SK-N-SH (cell line): Measurements from ENCODE around the gene NUP133. TPM values are rescaled to one million over a fixed set of nuclear protein-coding genes. Genes with fewer than 3 reads are reported as not detected.

Experiments used
- CTCF ChIA-PET: fragments of 300-600, 350-600 bp; formaldehyde crosslinking; extraction: SDS; loops from one replicate; lab custom pipeline; 2021; lab: Yijun Ruan, JAX
- POLR2A ChIA-PET: fragments of 350-600 bp; sonication (Branson Sonifier 250); formaldehyde crosslinking; extraction: SDS; loops from one replicate; lab custom pipeline; 2020; ENCODE audit warnings: antibody characterized with exemption, inconsistent platforms; lab: Yijun Ruan, JAX
- DNase-seq: peaks from one replicate; pipeline ENCODE4 v3.0.0; 2012
- H2AFZ ChIP-seq: fragments of 200-600 bp; sonication (generic); 2 replicates; pipeline ENCODE4 v1.8.1; 2016; ENCODE audit warnings: antibody characterized with exemption, mild to moderate bottlenecking, low read depth
- H3F3A ChIP-seq: fragments of 200-600 bp; sonication (generic); replicated peaks from 2 replicates; pipeline ENCODE3; 2016; ENCODE audit warnings: antibody characterized with exemption, mild to moderate bottlenecking; ENCODE audit not compliant: insufficient read depth
- H3K27ac ChIP-seq, 2 experiments: fragments of 200-500 bp in 1 of 2; fragments of 200-600 bp in 1 of 2; sonication (Bioruptor generic) in 1 of 2; sonication (generic), shearing (Covaris generic) in 1 of 2; 2 replicates each; pipeline versions ENCODE4 v1.5.1 to v1.6.1; 2014 to 2016; ENCODE audit warnings: low read depth in 2 of 2, inconsistent platforms in 1 of 2, low read length in 1 of 2, mild to moderate bottlenecking in 1 of 2, mixed read lengths in 1 of 2
- H3K27me3 ChIP-seq: fragments of 200-600 bp; sonication (generic), shearing (Covaris generic); 2 replicates; pipeline ENCODE4 v1.6.1; 2016; ENCODE audit warnings: mixed run types; ENCODE audit not compliant: insufficient read depth
- H3K36me3 ChIP-seq, 2 experiments: fragments of 200-500 bp in 1 of 2; fragments of 200-600 bp in 1 of 2; sonication (Bioruptor generic) in 1 of 2; sonication (generic) in 1 of 2; replicated peaks in 1 of 2; 2 replicates each; pipeline versions ENCODE3 to v1.5.1; 2014 to 2016; ENCODE audit warnings: low read length in 1 of 2, mild to moderate bottlenecking in 1 of 2; ENCODE audit not compliant: insufficient read depth in 2 of 2, control insufficient read depth in 1 of 2
- H3K4me1 ChIP-seq, 2 experiments: fragments of 200-500 bp in 1 of 2; fragments of 200-600 bp in 1 of 2; sonication (Bioruptor generic) in 1 of 2; sonication (generic), shearing (Covaris generic) in 1 of 2; 2 replicates each; pipeline versions ENCODE4 v1.5.1 to v1.6.1; 2014 to 2016; ENCODE audit warnings: low read depth in 1 of 2, low read length in 1 of 2, mixed run types in 1 of 2; ENCODE audit not compliant: insufficient read depth in 2 of 2, control insufficient read depth in 1 of 2
- H3K4me2 ChIP-seq: fragments of 200-600 bp; sonication (generic), shearing (Covaris generic); 2 replicates; pipeline ENCODE4 v1.6.1; 2017; ENCODE audit warnings: mixed run types
- H3K4me3 ChIP-seq, 2 experiments: fragments of 200-500 bp in 1 of 2; fragments of 200-600 bp in 1 of 2; sonication (Bioruptor generic) in 1 of 2; sonication (generic), shearing (Covaris generic) in 1 of 2; 2 replicates each; pipeline versions ENCODE4 v1.5.1 to v1.8.1; 2014 to 2016; ENCODE audit warnings: low read depth in 2 of 2, inconsistent platforms in 1 of 2, low read length in 1 of 2, mild to moderate bottlenecking in 1 of 2, mixed read lengths in 1 of 2, moderate library complexity in 1 of 2
- H3K79me2 ChIP-seq: fragments of 200-600 bp; sonication (generic); 2 replicates; pipeline ENCODE4 v1.8.1; 2017; ENCODE audit warnings: mild to moderate bottlenecking; ENCODE audit not compliant: insufficient read depth
- H3K9ac ChIP-seq: fragments of 200-600 bp; sonication (generic); 2 replicates; pipeline ENCODE4 v1.6.1; 2017; ENCODE audit warnings: mixed run types
- H3K9me2 ChIP-seq: fragments of 200-600 bp; sonication (generic); 2 replicates; pipeline ENCODE4 v1.6.1; 2017; ENCODE audit warnings: mixed run types
- H3K9me3 ChIP-seq: fragments of 200-600 bp; sonication (generic); 2 replicates; pipeline ENCODE4 v1.6.1; 2017; ENCODE audit warnings: mixed run types, mild to moderate bottlenecking, moderate library complexity
- H4K20me1 ChIP-seq: fragments of 200-600 bp; sonication (generic); 2 replicates; pipeline ENCODE4 v1.6.1; 2017; ENCODE audit warnings: mild to moderate bottlenecking, mixed run types; ENCODE audit not compliant: insufficient read depth
- EP300 ChIP-seq, 2 experiments: IDR thresholded peaks; 2 replicates each; pipeline versions ENCODE4 v1.4.0 to v1.6.1; 2012; ENCODE audit warnings: borderline replicate concordance in 1 of 2, low read depth in 1 of 2, low read length in 1 of 2
- FOSL2 ChIP-seq: IDR thresholded peaks from 2 replicates; pipeline ENCODE4 v1.4.0; 2012; ENCODE audit warnings: low read depth, mild to moderate bottlenecking, moderate library complexity, borderline replicate concordance
- FOXM1 ChIP-seq: IDR thresholded peaks from 2 replicates; pipeline ENCODE4 v1.4.0; 2012; ENCODE audit warnings: low read depth, mild to moderate bottlenecking
- GATA2 ChIP-seq: sonication (generic); formaldehyde crosslinking; IDR thresholded peaks from 2 replicates; pipeline ENCODE4 v1.5.0; 2020; ENCODE audit warnings: mild to moderate bottlenecking, missing genetic modification reagents
- IRF3 ChIP-seq: fragments of 150-350 bp; IDR thresholded peaks from 2 replicates; pipeline ENCODE4 v1.6.1; 2016; ENCODE audit warnings: mild to moderate bottlenecking, low read depth, low read length
- JUND ChIP-seq: IDR thresholded peaks from 2 replicates; pipeline ENCODE4 v1.4.0; 2012
- MAX ChIP-seq: IDR thresholded peaks from 2 replicates; pipeline ENCODE4 v1.4.0; 2012; ENCODE audit warnings: low read depth
- MEF2A ChIP-seq: IDR thresholded peaks from 2 replicates; pipeline ENCODE4 v1.4.0; 2012; ENCODE audit warnings: low read depth, borderline replicate concordance
- NFIC ChIP-seq: IDR thresholded peaks from 2 replicates; pipeline ENCODE4 v1.4.0; 2012; ENCODE audit warnings: borderline replicate concordance
- RFX5 ChIP-seq: IDR thresholded peaks from 2 replicates; pipeline ENCODE4 v1.6.1; 2012; ENCODE audit warnings: mild to moderate bottlenecking, improper control_type of control experiment, low read length
- RXRA ChIP-seq: IDR thresholded peaks from 2 replicates; pipeline ENCODE4 v1.4.0; 2012; ENCODE audit warnings: low read depth, mild to moderate bottlenecking, borderline replicate concordance
- SIN3A ChIP-seq: IDR thresholded peaks from 2 replicates; pipeline ENCODE4 v1.6.1; 2012; ENCODE audit warnings: low read depth, mild to moderate bottlenecking, low read length, moderate library complexity, borderline replicate concordance
- TAF1 ChIP-seq: IDR thresholded peaks from 2 replicates; pipeline ENCODE4 v1.6.1; 2012; ENCODE audit warnings: low read depth, mild to moderate bottlenecking, low read length, moderate library complexity, borderline replicate concordance
- TCF12 ChIP-seq: IDR thresholded peaks from 2 replicates; pipeline ENCODE4 v1.4.0; 2012
- USF1 ChIP-seq: IDR thresholded peaks from 2 replicates; pipeline ENCODE4 v1.4.0; 2012; ENCODE audit warnings: low read depth, borderline replicate concordance
- ZBTB33 ChIP-seq: IDR thresholded peaks from 2 replicates; pipeline ENCODE4 v1.4.0; 2012; ENCODE audit warnings: low read depth, borderline replicate concordance
- polyA plus RNA-seq, 3 experiments: library from polyadenylated mRNA; depleted of rRNA; stranded (reverse); fragments of >200 nt; gene quantifications; 2 replicates each; pipeline ENCODE4 v1.2.3, GENCODE V29; 2012
- TF ChIP-seq, protein P1 (sequence below): IDR thresholded peaks from 2 replicates; pipeline ENCODE4; 2012
- TF ChIP-seq, protein P2 (sequence below): fragments of 200-600 bp; sonication (generic); IDR thresholded peaks from 2 replicates; pipeline ENCODE4 v1.6.1; 2017; ENCODE audit warnings: antibody characterized with exemption, mild to moderate bottlenecking, moderate library complexity
- TF ChIP-seq, protein P3 (sequence below): fragments of 150-350 bp; IDR thresholded peaks from 2 replicates; pipeline ENCODE4 v1.6.1; 2017; ENCODE audit warnings: antibody characterized with exemption, low read length, low read depth, borderline replicate concordance

NUP133 gene
- polyA plus RNA-seq, 1 of the 3 experiments (the other 2 are of a cell fraction): 10.9 TPM

DNA sequence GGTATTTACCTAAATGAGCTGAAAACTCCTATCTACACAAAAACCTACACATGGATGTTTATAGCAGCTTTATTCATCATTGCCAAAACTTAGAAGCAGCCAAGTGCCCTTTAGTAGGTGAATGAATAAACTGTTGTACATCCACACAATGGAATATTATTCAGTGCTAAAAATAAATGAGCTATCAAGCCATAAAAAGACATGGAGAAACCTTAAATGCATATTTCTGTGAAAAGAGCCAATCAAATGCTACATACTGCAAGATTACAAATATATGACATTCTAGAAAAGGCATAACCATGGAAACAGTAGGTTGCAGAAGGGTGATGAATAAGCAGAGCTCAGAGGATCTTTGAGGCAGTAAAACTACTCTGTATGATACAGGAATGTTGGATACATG lies 27.1 kb upstream of the NUP133 start:
- no peaks in the 10 kb centered on the region for H3K27me3 ChIP-seq
- H3K4me3 ChIP-seq: no peak overlapping the region
- H3K36me3 ChIP-seq: peaks cover 29 to 35% of the 10 kb centered on the region in 2 experiments
- H4K20me1 ChIP-seq: no peaks in the 10 kb centered on the region
- H3K9me2 ChIP-seq: no peaks in the 10 kb centered on the region
- H3F3A ChIP-seq: no peaks in the 10 kb centered on the region
- no peak overlapping the region for H3K9ac ChIP-seq
- no peak overlapping the region for H3K27ac ChIP-seq
- POLR2A ChIA-PET: no interaction called here
- H2AFZ ChIP-seq: no peak overlapping the region
- no peaks in the 10 kb centered on the region for H3K4me1 ChIP-seq
- H3K9me3 ChIP-seq: no peaks in the 10 kb centered on the region
- TF ChIP-seq FOXM1 (no peak), EP300 (IDR thresholded peaks at IDR 0.05; ENCODE audit: borderline replicate concordance in 1 of 2, low read depth in 1 of 2, low read length in 1 of 2) (no peak), RFX5 (no peak), NFIC (no peak), MAX (no peak), RXRA (no peak), JUND (no peak), GATA2 (CRISPR knock-in tag) (no peak), IRF3 (no peak), TCF12 (no peak), TAF1 (no peak), USF1 (no peak), SIN3A (no peak), MEF2A (no peak), FOSL2 (no peak), ZBTB33 (no peak)
- TF ChIP-seq, protein P1, sequence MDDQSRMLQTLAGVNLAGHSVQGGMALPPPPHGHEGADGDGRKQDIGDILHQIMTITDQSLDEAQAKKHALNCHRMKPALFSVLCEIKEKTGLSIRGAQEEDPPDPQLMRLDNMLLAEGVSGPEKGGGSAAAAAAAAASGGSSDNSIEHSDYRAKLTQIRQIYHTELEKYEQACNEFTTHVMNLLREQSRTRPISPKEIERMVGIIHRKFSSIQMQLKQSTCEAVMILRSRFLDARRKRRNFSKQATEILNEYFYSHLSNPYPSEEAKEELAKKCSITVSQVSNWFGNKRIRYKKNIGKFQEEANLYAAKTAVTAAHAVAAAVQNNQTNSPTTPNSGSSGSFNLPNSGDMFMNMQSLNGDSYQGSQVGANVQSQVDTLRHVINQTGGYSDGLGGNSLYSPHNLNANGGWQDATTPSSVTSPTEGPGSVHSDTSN: no peak
- TF ChIP-seq, protein P2, sequence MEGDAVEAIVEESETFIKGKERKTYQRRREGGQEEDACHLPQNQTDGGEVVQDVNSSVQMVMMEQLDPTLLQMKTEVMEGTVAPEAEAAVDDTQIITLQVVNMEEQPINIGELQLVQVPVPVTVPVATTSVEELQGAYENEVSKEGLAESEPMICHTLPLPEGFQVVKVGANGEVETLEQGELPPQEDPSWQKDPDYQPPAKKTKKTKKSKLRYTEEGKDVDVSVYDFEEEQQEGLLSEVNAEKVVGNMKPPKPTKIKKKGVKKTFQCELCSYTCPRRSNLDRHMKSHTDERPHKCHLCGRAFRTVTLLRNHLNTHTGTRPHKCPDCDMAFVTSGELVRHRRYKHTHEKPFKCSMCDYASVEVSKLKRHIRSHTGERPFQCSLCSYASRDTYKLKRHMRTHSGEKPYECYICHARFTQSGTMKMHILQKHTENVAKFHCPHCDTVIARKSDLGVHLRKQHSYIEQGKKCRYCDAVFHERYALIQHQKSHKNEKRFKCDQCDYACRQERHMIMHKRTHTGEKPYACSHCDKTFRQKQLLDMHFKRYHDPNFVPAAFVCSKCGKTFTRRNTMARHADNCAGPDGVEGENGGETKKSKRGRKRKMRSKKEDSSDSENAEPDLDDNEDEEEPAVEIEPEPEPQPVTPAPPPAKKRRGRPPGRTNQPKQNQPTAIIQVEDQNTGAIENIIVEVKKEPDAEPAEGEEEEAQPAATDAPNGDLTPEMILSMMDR: no peak
- TF ChIP-seq, protein P3, sequence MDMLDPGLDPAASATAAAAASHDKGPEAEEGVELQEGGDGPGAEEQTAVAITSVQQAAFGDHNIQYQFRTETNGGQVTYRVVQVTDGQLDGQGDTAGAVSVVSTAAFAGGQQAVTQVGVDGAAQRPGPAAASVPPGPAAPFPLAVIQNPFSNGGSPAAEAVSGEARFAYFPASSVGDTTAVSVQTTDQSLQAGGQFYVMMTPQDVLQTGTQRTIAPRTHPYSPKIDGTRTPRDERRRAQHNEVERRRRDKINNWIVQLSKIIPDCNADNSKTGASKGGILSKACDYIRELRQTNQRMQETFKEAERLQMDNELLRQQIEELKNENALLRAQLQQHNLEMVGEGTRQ: no peak
- TF ChIP-seq, all 33 proteins: peak for 0
- H3K4me2 ChIP-seq: no peak overlapping the region
- DNase-seq: no peak
- peaks cover 7% of the 10 kb centered on the region for H3K79me2 ChIP-seq
- CTCF ChIA-PET: interaction anchor here (1.0 kb wide), 1 partner anchor 20 kb away, joined by 3 read pairs; no protein-coding TSS in a partner anchor
